Panc1 (cell line): Measurements from ENCODE around the gene DPYSL3. TPM values are rescaled to one million over a fixed set of nuclear protein-coding genes. Genes with fewer than 3 reads are reported as not detected.

Experiments used
- ATAC-seq: fragments of 200-7000 bp; cut with Tn5 transposase; 2 replicates; pipeline ENCODE4 v1.9.1; 2020; ENCODE audit warnings: mild to moderate bottlenecking, moderate library complexity
- Bru-seq: library from RNA; stranded (reverse); fragments of 400-500 nt; gene quantifications from one replicate; lab custom pipeline; 2021; lab: Mats Ljungman, UMichigan
- BruChase-seq, 2 experiments: library from RNA; stranded (reverse); fragments of 400-500 nt; gene quantifications; one replicate each; lab custom pipeline; 2021; lab: Mats Ljungman, UMichigan
- BruUV-seq: library from RNA; stranded (reverse); fragments of 400-500 nt; replicated peaks from 2 replicates; lab custom pipeline; 2021; lab: Mats Ljungman, UMichigan
- CTCF ChIA-PET: fragments of 300-600 bp; sonication (Branson Sonifier 250); formaldehyde crosslinking; loops from one replicate; lab custom pipeline; 2022; ENCODE audit warnings: antibody characterized with exemption; lab: Charles Lee
- POLR2A ChIA-PET: fragments of 300-600 bp; sonication (Branson Sonifier 250); formaldehyde crosslinking; loops from one replicate; lab custom pipeline; 2022; ENCODE audit warnings: antibody characterized with exemption; lab: Charles Lee
- DNase-seq: peaks from one replicate; pipeline ENCODE4 v3.0.0-alpha.2; 2010; ENCODE audit warnings: low read depth, low spot score
- H3K27ac ChIP-seq: 2 replicates; pipeline ENCODE4 v1.5.1; 2011; ENCODE audit warnings: mild to moderate bottlenecking, low read length, inconsistent platforms
- H3K27me3 ChIP-seq: fragments of 200-500 bp; sonication (Bioruptor generic); 2 replicates; pipeline ENCODE4 v1.6.0; 2014; ENCODE audit warnings: low read length, inconsistent platforms; ENCODE audit not compliant: control insufficient read depth, insufficient read depth
- H3K36me3 ChIP-seq: fragments of 200-500 bp; sonication (Bioruptor generic); 2 replicates; pipeline ENCODE4 v1.5.1; 2014; ENCODE audit warnings: inconsistent platforms, mild to moderate bottlenecking, low read length, moderate library complexity; ENCODE audit not compliant: control insufficient read depth, insufficient read depth
- H3K4me1 ChIP-seq: 2 replicates; pipeline ENCODE4 v1.5.1; 2011; ENCODE audit warnings: inconsistent platforms, mild to moderate bottlenecking, low read length, moderate library complexity; ENCODE audit not compliant: control insufficient read depth, insufficient read depth
- H3K4me3 ChIP-seq, 2 experiments: 2 replicates each; pipeline ENCODE4 v1.5.1; 2011 to 2012; ENCODE audit warnings: low read depth in 2 of 2, low read length in 2 of 2, mild to moderate bottlenecking in 2 of 2, inconsistent platforms in 1 of 2, moderate library complexity in 1 of 2
- H3K9me3 ChIP-seq: fragments of 200-500 bp; sonication (Bioruptor generic); 2 replicates; pipeline ENCODE4 v1.5.1; 2014; ENCODE audit warnings: low read depth, mild to moderate bottlenecking, inconsistent platforms, low read length, moderate library complexity; ENCODE audit not compliant: control insufficient read depth, insufficient read depth
- CTCF ChIP-seq: fragments of 450-650 bp; IDR thresholded peaks from 2 replicates; pipeline ENCODE4 v1.5.1; 2017; ENCODE audit warnings: mild to moderate bottlenecking
- POLR2AphosphoS5 ChIP-seq: IDR thresholded peaks from 2 replicates; pipeline ENCODE4 v1.6.1; 2012; ENCODE audit warnings: mild to moderate bottlenecking, low read depth, low read length, moderate library complexity
- REST ChIP-seq, 2 experiments: IDR thresholded peaks; 2 replicates each; pipeline ENCODE4 v1.6.1; 2011 to 2012; ENCODE audit warnings: low read depth in 2 of 2, control low read depth in 1 of 2, low read length in 1 of 2, mild to moderate bottlenecking in 1 of 2, moderate library complexity in 1 of 2; ENCODE audit not compliant: insufficient read depth in 1 of 2
- SIN3A ChIP-seq: IDR thresholded peaks from 2 replicates; pipeline ENCODE4 v1.6.1; 2012; ENCODE audit warnings: low read depth, mild to moderate bottlenecking, low read length, moderate library complexity, borderline replicate concordance; ENCODE audit not compliant: insufficient read depth
- TCF7L2 ChIP-seq: IDR thresholded peaks from 2 replicates; pipeline ENCODE4 v1.6.1; 2011; ENCODE audit warnings: mild to moderate bottlenecking, low read depth, low read length, inconsistent platforms
- in situ Hi-C: cut with HindIII; loops from 2 replicates; pipeline ENCODE4 v1.10.0; 2016; ENCODE audit warnings: low sequenced_read_pairs, low pct_unique_long_range_greater_than_20kb
- intact Hi-C: fragments of 100-400 bp; cut with micrococcal nuclease; formaldehyde crosslinking; loops from one replicate; pipeline ENCODE4 v1.10.0; 2022; ENCODE audit not compliant: unreplicated experiment
- long read RNA-seq: library from polyadenylated mRNA; unstranded; transcript quantifications from one replicate; pipeline ENCODE4 v2.0.0, GENCODE V29; 2021; ENCODE audit not compliant: unreplicated experiment
- polyA plus RNA-seq: library from polyadenylated mRNA; unstranded; fragments of >200 nt; gene quantifications from one replicate; pipeline ENCODE4 v1.2.1, GENCODE V29; 2012; ENCODE audit warnings: missing spikeins; ENCODE audit not compliant: insufficient read length
- total RNA-seq: library from RNA; stranded (reverse); gene quantifications from one replicate; pipeline ENCODE4 v1.2.1, GENCODE V29; 2021; ENCODE audit not compliant: unreplicated experiment

DPYSL3 gene
- total RNA-seq = 1.1 TPM
- polyA plus RNA-seq = 0.41 TPM
- percentile 11 among the genes with signal in this experiment for Bru-seq, nascent RNA
- BruChase-seq, experiment 1, labeled RNA remaining after a 2-hour chase = percentile 11 among the genes with signal in this experiment
- BruChase-seq, experiment 2, labeled RNA remaining after a 6-hour chase = percentile 16 among the genes with signal in this experiment
- long read RNA-seq = 0 reads

GRCh38 chr5:147509710-147510651, at the start of gene DPYSL3:
Gene DPYSL3 (minus strand): TSS chr5:147510068. CDS start chr5:147509858, 210 bp downstream.
- no peaks in the 10 kb centered on the region for H3K4me1 ChIP-seq
- BruUV-seq = no TSS peak
- CTCF ChIA-PET = no interaction called here
- intact Hi-C loops (loop anchor here (5.0 kb wide), 1 partner anchor 67 kb away; no protein-coding TSS in a partner anchor), in situ Hi-C loops (no loop called here)
- H3K27me3 ChIP-seq = peaks cover 16% of the 10 kb centered on the region
- POLR2A ChIA-PET = no interaction called here
- H3K36me3 ChIP-seq = no peaks in the 10 kb centered on the region; the same call in 1 of the 2 replicates
- TF ChIP-seq TCF7L2 = no peak
- TF ChIP-seq REST (IDR thresholded peaks at IDR 0.05; ENCODE audit: insufficient read depth in 1 of 2, low read depth in 2 of 2, low read length in 1 of 2) = no peak
- peak; percentile 43 for TF ChIP-seq CTCF
- no peak for TF ChIP-seq SIN3A
- no peak for TF ChIP-seq POLR2AphosphoS5
- H3K27ac ChIP-seq = no peak within 1 kb of the TSS
- H3K9me3 ChIP-seq = no peaks in the 10 kb centered on the region
- peak within 1 kb of the TSS; percentile 32 to 41 for H3K4me3 ChIP-seq
- DNase-seq (no peak), ATAC-seq (peak; percentile 97)

- Histone ChIP-seq H3K27ac (no peak overlapping the region), H3K27me3 (no peaks in the 10 kb centered on the region; the same call in 1 of the 2 replicates), H3K4me1 (no peaks in the 10 kb centered on the region), H3K4me3 (no peak overlapping the region), H3K36me3 (no peaks in the 10 kb centered on the region), H3K9me3 (no peaks in the 10 kb centered on the region)
- CTCF ChIA-PET = no interaction called here
- no peak for TF ChIP-seq REST (IDR thresholded peaks at IDR 0.05; ENCODE audit: insufficient read depth in 1 of 2, low read depth in 2 of 2, low read length in 1 of 2)
- TF ChIP-seq CTCF = peak; percentile 33; the same call in 1 of the 2 replicates
- TF ChIP-seq SIN3A = no peak
- peak; percentile 62; the same call in 1 of the 2 replicates for ATAC-seq
- POLR2A ChIA-PET = no interaction called here
- intact Hi-C loops = no loop called here
- in situ Hi-C loops = no loop called here
- BruUV-seq = no TSS peak
- DNase-seq = no peak
Measured at GRCh38 chr5:147558826-147559225, 49.0 kb upstream of the DPYSL3 start.
